Adipose tissue (tissue), 3 donors: Measurements from ENCODE around the gene SPTBN1. TPM values are rescaled to one million over a fixed set of nuclear protein-coding genes. Genes with fewer than 3 reads are reported as not detected.

Experiments
- H3K27ac ChIP-seq: one replicate; pipeline ENCODE4 v1.5.1; 2013; ENCODE audit warnings: low read depth, low read length
- WGBS, 3 donors: extraction: QIAGEN DNeasy Blood & Tissue Kit; methylation state at CpG; one replicate each; pipeline ENCODE4 v1.1.7; 2013; 5-methylcytosine and 5-hydroxymethylcytosine counted together
- polyA plus RNA-seq, 3 donors: library from polyadenylated mRNA; stranded (reverse); fragments of 200-250 nt; gene quantifications; one replicate each; pipeline ENCODE4 v1.2.3, GENCODE V29; 2013
- donor health status: healthy with polysubstance abuse.
- donor health status: Bipolar disorder and iron deficiency.
- donor health status: healthy.

The SPTBN1 gene
- polyA plus RNA-seq, 3 donors = 41.9 to 219 (median 183) TPM

DNA sequence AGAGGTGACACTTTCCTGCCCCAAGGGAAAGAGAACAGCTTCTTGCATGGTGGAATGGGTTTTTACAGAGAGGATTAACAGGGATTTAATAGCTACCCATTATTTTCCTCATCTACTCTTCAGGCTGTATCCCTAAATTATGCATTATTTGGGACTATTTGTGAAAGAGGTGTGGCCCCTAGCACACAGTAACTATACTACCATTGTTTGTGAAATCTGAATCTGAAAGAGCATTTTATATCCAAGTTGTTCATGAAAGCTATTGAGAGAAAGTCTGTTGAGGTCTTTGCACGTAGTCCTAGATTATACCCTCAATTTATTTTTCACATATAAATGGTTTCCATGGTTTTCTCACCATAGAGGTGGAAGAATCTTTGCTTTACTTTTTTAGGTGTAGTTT lies 78.1 kb downstream of the SPTBN1 start:
- no peak overlapping the region for H3K27ac ChIP-seq
- 73 to 100% (median 88%) methylated on average over 1 of the region's 1 CpG for WGBS, 3 donors

- WGBS, 3 donors = 57 to 90% (median 88%) methylated on average over 2 of the region's 2 CpGs
These were observed 78.5 kb downstream of the SPTBN1 start for GRCh38 chr2:54534625-54535024.

GRCh38 chr2:54535599-54536195 lies 79.6 kb downstream of the SPTBN1 start:
- WGBS, 3 donors = 52 to 90% (median 63%) methylated on average over 4 of the region's 4 CpGs
- H3K27ac ChIP-seq = no peak overlapping the region

More at GRCh38 chr2:54534625-54535024, 78.5 kb downstream of the SPTBN1 start:
- H3K27ac ChIP-seq = no peak overlapping the region

DNA sequence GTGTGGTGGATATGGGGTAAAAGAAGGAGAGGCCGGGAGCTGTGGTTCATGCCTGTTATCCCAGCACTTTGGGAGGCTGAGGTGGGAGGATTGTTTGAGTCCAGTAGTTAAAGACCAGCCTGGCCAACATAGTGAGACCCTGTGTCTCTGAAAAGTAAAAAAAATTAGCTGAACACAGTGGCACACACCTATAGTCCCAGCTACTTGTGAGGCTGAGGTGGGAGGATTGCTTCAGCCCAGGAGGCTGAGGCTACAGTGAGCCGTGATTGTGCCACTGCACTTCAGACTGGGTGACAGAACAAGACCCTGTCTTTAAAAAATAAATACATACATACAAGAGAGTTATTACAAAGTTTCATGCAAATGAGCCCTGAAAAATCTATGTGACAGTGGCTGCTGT lies 80.6 kb downstream of the SPTBN1 start:
- 93 to 100% (median 98%) methylated on average over 2 of the region's 2 CpGs for WGBS, 3 donors
- H3K27ac ChIP-seq = no peak overlapping the region

DNA sequence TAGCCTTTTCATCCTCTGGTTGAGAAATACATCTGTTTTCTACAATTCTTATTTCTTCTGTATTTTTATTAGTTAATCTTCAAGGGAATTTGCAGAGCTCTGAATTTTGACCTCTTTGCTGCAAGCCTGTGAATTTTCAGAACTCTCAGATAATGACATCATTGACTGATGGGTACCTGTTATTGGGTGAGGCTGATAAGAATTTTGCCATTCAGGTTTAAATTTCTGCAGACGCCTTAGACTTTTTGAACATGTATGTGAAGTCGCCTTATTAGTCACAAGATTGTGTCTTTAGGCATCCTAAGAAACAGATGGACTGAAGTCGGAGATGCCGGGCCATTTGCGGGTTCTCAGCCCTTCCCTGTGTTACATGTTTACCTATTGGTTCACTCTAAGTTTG lies 82.4 kb downstream of the SPTBN1 start:
- WGBS, 3 donors = 96 to 98% (median 97%) methylated on average over 5 of the region's 5 CpGs
- H3K27ac ChIP-seq = no peak overlapping the region

DNA sequence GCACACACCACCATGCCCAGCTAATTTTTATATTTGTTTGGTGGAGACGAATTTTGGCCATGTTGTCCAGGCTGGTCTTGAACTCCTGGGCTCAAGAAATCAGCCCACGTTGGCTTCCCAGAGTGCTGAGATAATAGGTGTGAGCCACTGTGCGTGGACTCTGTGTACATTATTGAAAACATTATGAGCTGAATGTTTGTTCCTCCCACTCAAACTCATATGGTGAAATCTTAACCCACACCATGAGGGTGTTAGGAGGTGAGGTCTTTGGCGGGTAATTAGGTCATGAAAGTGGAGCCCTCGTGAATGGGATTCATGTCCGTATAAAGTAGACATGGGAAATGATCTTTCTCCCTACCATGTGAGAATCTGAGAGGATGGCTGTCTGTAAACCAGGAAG lies 83.6 kb downstream of the SPTBN1 start:
- H3K27ac ChIP-seq = no peak overlapping the region
- WGBS, 3 donors = 89 to 95% (median 89%) methylated on average over 6 of the region's 6 CpGs

GRCh38 chr2:54540194-54540593 lies 84.1 kb downstream of the SPTBN1 start:
- H3K27ac ChIP-seq = no peak overlapping the region

GRCh38 chr2:54541995-54542394 lies 85.9 kb downstream of the SPTBN1 start:
- 67 to 74% (median 73%) methylated on average over 4 of the region's 4 CpGs for WGBS, 3 donors
- H3K27ac ChIP-seq = no peak overlapping the region

More at GRCh38 chr2:54540194-54540593, 84.1 kb downstream of the SPTBN1 start:
- WGBS, 3 donors = 52 to 87% (median 69%) methylated on average over 1 of the region's 1 CpG

DNA sequence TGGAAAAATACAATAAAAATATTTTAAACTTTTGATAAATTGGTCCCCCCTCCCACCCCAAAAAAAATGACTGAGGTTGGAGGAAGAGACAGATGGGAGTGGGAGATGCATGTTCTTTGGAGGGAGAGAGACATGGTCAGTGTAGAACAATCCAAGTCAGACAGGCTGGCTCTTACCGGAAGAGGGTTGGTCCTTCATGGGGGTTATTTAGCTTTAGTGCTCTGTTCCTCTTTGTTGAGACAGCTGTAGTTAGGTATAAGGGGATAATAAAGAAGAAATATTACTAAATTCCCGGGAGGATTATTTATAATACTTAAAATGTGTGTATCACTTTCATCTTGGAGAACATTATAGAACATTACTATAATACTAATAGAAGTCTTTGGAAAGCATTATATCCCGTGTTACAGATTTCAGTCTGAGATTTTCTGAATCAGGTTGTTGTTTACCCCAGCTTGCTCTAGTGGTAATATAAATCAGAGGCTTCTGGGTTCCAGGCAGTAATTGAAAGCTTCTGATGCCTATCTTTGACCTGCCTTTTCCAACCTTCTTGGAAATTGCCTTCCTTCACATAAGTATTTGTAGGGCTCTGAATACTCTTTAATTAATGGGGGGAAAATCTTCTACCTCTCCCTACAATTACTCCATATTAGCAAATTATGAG lies 87.7 kb downstream of the SPTBN1 start:
- no peak overlapping the region for H3K27ac ChIP-seq
- 50 to 86% (median 55%) methylated on average over 3 of the region's 3 CpGs for WGBS, 3 donors

DNA sequence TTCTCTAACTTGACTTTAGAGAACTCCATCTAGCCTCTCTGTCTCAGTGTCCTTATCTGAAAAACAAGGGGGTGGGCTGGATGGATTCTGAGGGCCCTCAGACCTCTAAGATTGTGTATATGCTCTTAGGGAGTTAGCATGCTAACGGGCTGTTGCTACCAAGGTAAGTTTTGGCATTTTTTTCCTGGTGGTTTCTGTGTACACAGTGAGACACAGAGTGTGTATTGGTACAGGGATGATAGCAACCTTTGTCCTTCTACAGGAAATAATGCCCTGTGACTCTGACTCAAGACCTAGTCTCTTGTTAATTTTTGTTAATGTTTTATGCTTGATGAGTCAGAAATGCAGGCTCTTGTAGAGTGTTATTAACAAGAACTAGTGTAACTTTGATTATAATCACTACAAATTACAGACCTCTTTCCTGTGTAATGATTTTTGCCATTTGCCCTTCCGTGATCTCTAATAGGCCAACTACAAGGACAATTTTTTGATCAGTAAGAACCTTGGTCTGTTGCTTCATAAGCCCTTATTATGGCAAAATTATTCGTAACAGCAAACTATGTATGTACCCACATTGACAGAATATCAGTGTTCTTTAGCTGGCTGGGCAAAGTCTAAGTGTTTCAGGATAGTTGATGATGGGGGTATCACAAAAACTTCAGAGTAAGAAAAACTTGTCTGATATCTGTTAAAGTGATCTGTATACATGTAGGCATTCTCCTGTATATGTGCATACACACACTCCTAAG lies 89.7 kb downstream of the SPTBN1 start:
- no peak overlapping the region for H3K27ac ChIP-seq
- 63 to 75% (median 68%) methylated on average over 3 of the region's 3 CpGs for WGBS, 3 donors

- no peak overlapping the region for H3K27ac ChIP-seq
- 52 to 54% (median 53%) methylated on average over 4 of the region's 4 CpGs for WGBS, 3 donors
These were observed 90.4 kb downstream of the SPTBN1 start for GRCh38 chr2:54546518-54546917.

- WGBS, 3 donors = 78 to 84% (median 80%) methylated on average over 5 of the region's 5 CpGs
- H3K27ac ChIP-seq = no peak overlapping the region
These were observed 91.0 kb downstream of the SPTBN1 start for GRCh38 chr2:54546923-54547720.

DNA sequence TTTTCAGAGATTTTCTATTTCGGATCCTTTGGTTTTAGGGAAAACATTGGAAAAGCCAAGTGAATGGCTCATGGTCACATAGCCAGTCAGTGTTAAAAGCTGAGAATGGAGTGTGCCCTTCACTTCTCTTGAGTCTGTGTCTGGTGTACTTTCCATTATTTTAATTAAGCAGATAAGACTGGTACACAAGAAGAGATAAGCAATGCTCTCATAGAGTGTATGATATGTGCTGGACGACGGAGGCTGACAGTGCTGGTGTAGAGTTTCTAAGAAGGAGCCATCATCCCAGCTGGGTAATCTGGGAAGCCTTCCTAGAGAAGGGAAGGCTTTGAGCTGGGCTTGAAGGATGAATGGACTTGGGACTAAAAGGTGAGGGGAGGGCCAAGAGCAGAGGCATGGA lies 93.3 kb downstream of the SPTBN1 start:
- 69 to 93% (median 91%) methylated on average over 3 of the region's 3 CpGs for WGBS, 3 donors
- H3K27ac ChIP-seq = no peak overlapping the region

GRCh38 chr2:54549917-54550518 lies 93.9 kb downstream of the SPTBN1 start:
- WGBS, 3 donors = 37 to 84% (median 78%) methylated on average over 4 of the region's 4 CpGs
- no peak overlapping the region for H3K27ac ChIP-seq

DNA sequence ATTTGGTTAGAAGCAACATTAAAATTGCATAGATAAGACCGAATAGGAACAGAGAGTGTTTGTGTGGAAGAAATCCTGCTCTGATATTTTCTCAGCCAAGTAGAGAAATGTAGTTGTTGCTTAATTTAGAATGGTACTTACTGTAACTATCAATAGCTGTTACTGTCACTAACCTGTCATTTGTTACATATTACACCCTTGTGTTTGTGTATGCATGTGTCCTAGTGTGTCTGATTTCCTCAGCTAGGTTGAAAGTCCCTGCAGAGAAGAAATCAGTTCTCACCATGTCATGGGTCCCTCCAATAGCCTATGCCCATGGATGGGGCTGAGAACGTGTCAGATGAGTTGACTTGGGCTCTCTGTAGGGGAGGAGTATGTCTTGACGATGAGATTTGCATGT lies 94.4 kb downstream of the SPTBN1 start:
- no peak overlapping the region for H3K27ac ChIP-seq
- WGBS, 3 donors = 55 to 73% (median 71%) methylated on average over 3 of the region's 3 CpGs

DNA sequence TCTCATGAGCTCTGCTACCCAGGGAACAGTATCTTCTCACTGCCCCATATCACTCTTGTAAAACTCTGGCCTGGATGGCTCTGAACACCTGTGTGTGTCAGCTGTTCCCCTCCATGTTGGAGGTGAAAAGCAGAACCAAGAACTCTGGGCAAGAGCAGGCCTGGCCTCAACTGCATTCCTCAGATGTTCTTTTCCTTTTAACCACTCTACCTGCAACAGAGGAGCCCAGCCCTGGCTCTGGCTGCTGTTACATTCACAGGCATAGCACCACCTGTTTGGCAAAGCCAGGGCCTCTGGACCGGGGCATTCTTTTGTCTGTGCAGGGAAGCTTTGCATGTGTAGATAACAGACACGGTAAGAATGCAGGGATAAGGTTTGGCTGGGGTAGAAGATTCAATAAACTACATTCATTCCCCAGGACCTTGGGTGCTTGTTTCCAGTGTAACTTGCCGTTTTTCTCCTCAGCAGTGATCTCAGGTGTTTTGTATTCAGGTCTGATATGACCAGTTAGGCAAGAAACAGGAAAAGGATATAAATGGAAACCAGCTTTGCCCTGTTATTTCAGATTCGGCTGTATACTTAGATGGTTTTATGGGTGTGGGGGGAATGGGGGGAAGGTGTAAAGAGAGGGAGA lies 95.1 kb downstream of the SPTBN1 start:
- no peak overlapping the region for H3K27ac ChIP-seq
- 22 to 43% (median 36%) methylated on average over 4 of the region's 4 CpGs for WGBS, 3 donors

GRCh38 chr2:54553075-54553474 lies 96.9 kb downstream of the SPTBN1 start:
- 79 to 92% (median 82%) methylated on average over 2 of the region's 2 CpGs for WGBS, 3 donors
- H3K27ac ChIP-seq = no peak overlapping the region

DNA sequence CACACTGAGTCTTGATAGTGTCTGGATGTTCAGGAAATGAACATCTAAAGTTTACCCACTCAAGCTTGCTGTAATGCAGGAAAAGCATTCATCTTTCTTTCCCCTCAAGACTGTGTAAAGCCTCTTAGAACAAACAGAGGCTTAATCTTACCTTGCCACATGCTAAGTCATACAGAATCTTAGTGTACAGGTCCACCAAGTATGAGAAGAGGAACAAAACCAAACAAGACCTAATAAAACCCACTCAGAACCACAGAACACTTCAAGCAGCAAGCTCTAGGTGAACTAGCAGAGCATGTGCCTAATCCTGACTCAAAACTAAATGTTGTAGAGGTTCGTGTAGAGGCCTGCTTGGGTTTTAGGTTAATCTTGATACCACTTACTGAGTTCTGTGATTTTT lies 97.6 kb downstream of the SPTBN1 start:
- H3K27ac ChIP-seq = no peak overlapping the region
- WGBS, 3 donors = 84 to 94% (median 88%) methylated on average over 1 of the region's 1 CpG
